Neural progenitor cell (in vitro differentiated cells): ENCODE measurements around the gene CST11. TPM values are rescaled to one million over a fixed set of nuclear protein-coding genes. Genes with fewer than 3 reads are reported as not detected.

Experiments used
- DNase-seq: peaks from one replicate; pipeline ENCODE4 v3.0.0-alpha.2; 2016; ENCODE audit warnings: low spot score
- H2AFZ ChIP-seq: fragments of 200-600 bp; sonication (generic); replicated peaks from 2 replicates; pipeline ENCODE4 v1.6.1; 2016; ENCODE audit warnings: antibody characterized with exemption
- H3F3A ChIP-seq: fragments of 200-600 bp; sonication (generic); 2 replicates; pipeline ENCODE4 v1.6.1; 2016; ENCODE audit warnings: antibody characterized with exemption, low read depth
- H3K27ac ChIP-seq: fragments of 200-600 bp; sonication (generic); 2 replicates; pipeline ENCODE4 v1.5.1; 2016; ENCODE audit warnings: mild to moderate bottlenecking
- H3K27me3 ChIP-seq: fragments of 200-600 bp; sonication (generic); 2 replicates; pipeline ENCODE4 v1.6.1; 2016; ENCODE audit warnings: mild to moderate bottlenecking, moderate library complexity
- H3K36me3 ChIP-seq: fragments of 200-600 bp; sonication (generic); 2 replicates; pipeline ENCODE4 v1.5.1; 2016
- H3K4me1 ChIP-seq: fragments of 200-600 bp; sonication (generic); 2 replicates; pipeline ENCODE4 v1.6.1; 2016; ENCODE audit warnings: mixed run types
- H3K4me2 ChIP-seq: fragments of 200-600 bp; sonication (generic); 2 replicates; pipeline ENCODE4 v1.6.1; 2016
- H3K4me3 ChIP-seq: fragments of 200-600 bp; sonication (generic); 2 replicates; pipeline ENCODE4 v1.5.1; 2016
- H3K79me2 ChIP-seq: fragments of 200-600 bp; sonication (generic); 2 replicates; pipeline ENCODE4 v1.6.1; 2016; ENCODE audit warnings: low read depth
- H3K9ac ChIP-seq: fragments of 200-600 bp; sonication (generic); 2 replicates; pipeline ENCODE4 v1.6.1; 2016
- H3K9me3 ChIP-seq: fragments of 200-600 bp; sonication (generic); 2 replicates; pipeline ENCODE4 v1.5.1; 2016; ENCODE audit warnings: low read depth
- H4K20me1 ChIP-seq: fragments of 200-600 bp; sonication (generic); 2 replicates; pipeline ENCODE4 v1.6.1; 2016; ENCODE audit warnings: low read depth
- H3K27ac Mint-ChIP-seq: 3 replicates; pipeline ENCODE4 v1.8.0; 2021; ENCODE audit warnings: mixed read lengths
- H3K27me3 Mint-ChIP-seq: 2 replicates; pipeline ENCODE4 v1.8.0; 2022; ENCODE audit warnings: low read depth, mild to moderate bottlenecking, inconsistent platforms, moderate library complexity, mixed read lengths; ENCODE audit not compliant: insufficient read depth
- H3K36me3 Mint-ChIP-seq: 3 replicates; pipeline ENCODE4 v1.8.0; 2021; ENCODE audit warnings: mixed read lengths
- H3K4me1 Mint-ChIP-seq: 3 replicates; pipeline ENCODE4 v1.8.0; 2021; ENCODE audit warnings: mixed read lengths
- H3K4me3 Mint-ChIP-seq: 3 replicates; pipeline ENCODE4 v1.8.0; 2021; ENCODE audit warnings: mild to moderate bottlenecking, moderate library complexity, mixed read lengths
- H3K9me3 Mint-ChIP-seq: 3 replicates; pipeline ENCODE4 v1.8.0; 2020; ENCODE audit warnings: mixed read lengths
- CTCF ChIP-seq: fragments of 200-600 bp; sonication (generic); IDR thresholded peaks from 2 replicates; pipeline ENCODE4 v1.5.1; 2017; ENCODE audit warnings: antibody characterized with exemption, mild to moderate bottlenecking
- EZH2 ChIP-seq: fragments of 200-600 bp; sonication (generic); IDR thresholded peaks from 2 replicates; pipeline ENCODE4 v1.6.1; 2017; ENCODE audit warnings: antibody characterized with exemption, mild to moderate bottlenecking, moderate library complexity
- EZH2phosphoT487 ChIP-seq: fragments of 200-600 bp; sonication (generic); IDR thresholded peaks from 2 replicates; pipeline ENCODE4 v1.6.1; 2017; ENCODE audit warnings: antibody characterized with exemption
- total RNA-seq: library from RNA; depleted of rRNA; stranded (reverse); fragments of >200 nt; gene quantifications from 2 replicates; pipeline ENCODE4 v1.2.3, GENCODE V29; 2015; ENCODE audit warnings: low replicate concordance

CST11 gene
- total RNA-seq, 1 donor from 2014 or later = not detected

GRCh38 chr20:23440004-23440403, 12.7 kb downstream of the CST11 start:
- Histone ChIP-seq H3K4me3 (no peak overlapping the region), H3K27me3 (no peaks in the 10 kb centered on the region), H3K4me2 (no peak overlapping the region), H3F3A (no peaks in the 10 kb centered on the region), H3K9me3 (no peaks in the 10 kb centered on the region), H3K4me1 (no peaks in the 10 kb centered on the region), H3K27ac (no peak overlapping the region), H4K20me1 (no peaks in the 10 kb centered on the region), H3K9ac (no peak overlapping the region), H3K36me3 (no peaks in the 10 kb centered on the region), H2AFZ (no peak overlapping the region), H3K79me2 (no peaks in the 10 kb centered on the region)
- Mint-ChIP-seq H3K9me3 (no peaks in the 10 kb centered on the region), H3K27ac (no peak overlapping the region), H3K4me3 (no peak overlapping the region), H3K27me3 (peaks cover 4% of the 10 kb centered on the region), H3K4me1 (peaks cover 3% of the 10 kb centered on the region), H3K36me3 (no peaks in the 10 kb centered on the region)
- DNase-seq = no peak
- TF ChIP-seq EZH2phosphoT487 = no peak
- no peak for TF ChIP-seq EZH2
- TF ChIP-seq CTCF = no peak

- Histone ChIP-seq H2AFZ (no peak overlapping the region), H3K4me2 (no peak overlapping the region), H3K9me3 (no peaks in the 10 kb centered on the region), H3K27ac (no peak overlapping the region), H3K9ac (no peak overlapping the region), H3K27me3 (no peaks in the 10 kb centered on the region), H4K20me1 (no peaks in the 10 kb centered on the region), H3K79me2 (no peaks in the 10 kb centered on the region), H3K4me1 (no peaks in the 10 kb centered on the region), H3K4me3 (no peak overlapping the region), H3F3A (no peaks in the 10 kb centered on the region), H3K36me3 (no peaks in the 10 kb centered on the region)
- Mint-ChIP-seq H3K9me3 (no peaks in the 10 kb centered on the region), H3K36me3 (no peaks in the 10 kb centered on the region), H3K27ac (no peak overlapping the region), H3K4me3 (no peak overlapping the region), H3K4me1 (peaks cover 3% of the 10 kb centered on the region), H3K27me3 (peaks cover 4% of the 10 kb centered on the region)
- no peak for DNase-seq
- TF ChIP-seq EZH2 (no peak), CTCF (no peak), EZH2phosphoT487 (no peak)
These were observed 14.0 kb downstream of the CST11 start for GRCh38 chr20:23438661-23439060.

GRCh38 chr20:23437126-23437899, 15.4 kb downstream of the CST11 start:
- H3K9me3 ChIP-seq = no peaks in the 10 kb centered on the region
- no peaks in the 10 kb centered on the region for H3F3A ChIP-seq
- Mint-ChIP-seq H3K27me3 (peaks cover 2% of the 10 kb centered on the region), H3K9me3 (no peaks in the 10 kb centered on the region), H3K4me3 (no peak overlapping the region), H3K4me1 (peaks cover 3% of the 10 kb centered on the region), H3K27ac (no peak overlapping the region), H3K36me3 (no peaks in the 10 kb centered on the region)
- no peak for TF ChIP-seq EZH2
- TF ChIP-seq EZH2phosphoT487 = no peak
- no peak for TF ChIP-seq CTCF
- no peaks in the 10 kb centered on the region for H3K36me3 ChIP-seq
- no peaks in the 10 kb centered on the region for H3K27me3 ChIP-seq
- H4K20me1 ChIP-seq = no peaks in the 10 kb centered on the region
- no peak overlapping the region for H3K9ac ChIP-seq
- no peak for DNase-seq
- no peak overlapping the region for H3K4me2 ChIP-seq
- H3K4me1 ChIP-seq = no peaks in the 10 kb centered on the region
- no peak overlapping the region for H3K27ac ChIP-seq
- H3K79me2 ChIP-seq = no peaks in the 10 kb centered on the region
- H2AFZ ChIP-seq = no peak overlapping the region
- H3K4me3 ChIP-seq = no peak overlapping the region
